Measurements from ENCODE around the gene MAP3K13. TPM values are rescaled to one million over a fixed set of nuclear protein-coding genes. Genes with fewer than 3 reads are reported as not detected.

MAP3K13 gene
- total and polyA plus RNA-seq, 8 donors = 17.2 to 43.1 (median 23.3) TPM

GRCh38 chr3:185401319-185401955, 38.5 kb downstream of the MAP3K13 start:
- FAIRE-seq = no peak
- Histone ChIP-seq H3K4me1 (peaks cover 13 to 35% (median 18%) of the 10 kb centered on the region in 3 donors), H3K9me3 (no peaks in the 10 kb centered on the region), H3K4me3 (no peak overlapping the region), H3K27ac (no peak overlapping the region), H3K36me3 (no peaks in the 10 kb centered on the region), H3K27me3 (no peaks in the 10 kb centered on the region)
- 53 to 55% methylated on average over 7 of the region's 7 CpGs for WGBS, 2 donors
- TF ChIP-seq CTCF (IDR thresholded peaks at IDR 0.05) = no peak
- DNase-seq = no peak
- intact Hi-C loops (cut with DNase I) = no loop called here
- no peak for ATAC-seq

GRCh38 chr3:185402561-185402960, 39.6 kb downstream of the MAP3K13 start:
- DNase-seq (peak in 3 of 6 donors; percentile 35 to 57 (median 35)), ATAC-seq (peak; percentile 71 to 88 (median 82)), FAIRE-seq (no peak)
- intact Hi-C loops (cut with DNase I) = no loop called here
- 11 to 12% methylated on average over 5 of the region's 5 CpGs for WGBS, 2 donors
- no peak for TF ChIP-seq CTCF (IDR thresholded peaks at IDR 0.05)
- peak overlapping the region in 2 of 4 donors; percentile 6 to 20 for H3K27ac ChIP-seq
- H3K4me3 ChIP-seq = no peak overlapping the region
- peaks cover 7 to 28% (median 11%) of the 10 kb centered on the region in 3 donors for H3K4me1 ChIP-seq
- no peaks in the 10 kb centered on the region for H3K36me3 ChIP-seq
- H3K9me3 ChIP-seq = no peaks in the 10 kb centered on the region
- no peaks in the 10 kb centered on the region for H3K27me3 ChIP-seq

GRCh38 chr3:185403002-185403401, 40.1 kb downstream of the MAP3K13 start:
- WGBS, 2 donors = 46 to 47% methylated on average over 3 of the region's 3 CpGs
- DNase-seq (no peak), FAIRE-seq (no peak), ATAC-seq (no peak)
- Histone ChIP-seq H3K4me3 (no peak overlapping the region), H3K27ac (peak overlapping the region in 2 of 4 donors; percentile 6 to 20), H3K36me3 (no peaks in the 10 kb centered on the region), H3K27me3 (no peaks in the 10 kb centered on the region), H3K4me1 (peaks cover 7 to 28% (median 11%) of the 10 kb centered on the region in 3 donors), H3K9me3 (no peaks in the 10 kb centered on the region)
- no peak for TF ChIP-seq CTCF (IDR thresholded peaks at IDR 0.05)
- intact Hi-C loops (cut with DNase I) = no loop called here

- ATAC-seq (no peak), DNase-seq (no peak), FAIRE-seq (no peak)
- peaks cover 7 to 28% (median 11%) of the 10 kb centered on the region in 3 donors for H3K4me1 ChIP-seq
- no peak overlapping the region for H3K4me3 ChIP-seq
- no peaks in the 10 kb centered on the region for H3K36me3 ChIP-seq
- intact Hi-C loops (cut with DNase I) = no loop called here
- TF ChIP-seq CTCF (IDR thresholded peaks at IDR 0.05) = no peak
- H3K27ac ChIP-seq = no peak overlapping the region
- no peaks in the 10 kb centered on the region for H3K27me3 ChIP-seq
- WGBS, 2 donors = 94 to 95% methylated on average over 4 of the region's 4 CpGs
- H3K9me3 ChIP-seq = no peaks in the 10 kb centered on the region
Measured at GRCh38 chr3:185405243-185405642, 42.3 kb downstream of the MAP3K13 start.

- no peak overlapping the region for H3K4me3 ChIP-seq
- H3K27me3 ChIP-seq = no peaks in the 10 kb centered on the region
- intact Hi-C loops (cut with DNase I) = no loop called here
- FAIRE-seq (no peak), ATAC-seq (no peak), DNase-seq (no peak)
- WGBS, 2 donors = 65% methylated on average over 3 of the region's 3 CpGs
- H3K4me1 ChIP-seq = peaks cover 7 to 28% (median 11%) of the 10 kb centered on the region in 3 donors
- H3K27ac ChIP-seq = no peak overlapping the region
- no peak for TF ChIP-seq CTCF (IDR thresholded peaks at IDR 0.05)
- H3K36me3 ChIP-seq = no peaks in the 10 kb centered on the region
- no peaks in the 10 kb centered on the region for H3K9me3 ChIP-seq
Measured at GRCh38 chr3:185405664-185406063, 42.7 kb downstream of the MAP3K13 start.
